H9 (cell line): ENCODE results near the gene KDM4C. TPM values are rescaled to one million over a fixed set of nuclear protein-coding genes. Genes with fewer than 3 reads are reported as not detected.

Source experiments
- DNase-seq: peaks from one replicate; pipeline ENCODE4 v3.0.0-alpha.2; 2017
- H2AFZ ChIP-seq: one replicate; pipeline ENCODE4 v1.6.1; 2013; ENCODE audit warnings: mild to moderate bottlenecking, low read length, control low read depth, moderate library complexity
- H2AK5ac ChIP-seq: 2 replicates; pipeline ENCODE4 v1.6.1; 2013; ENCODE audit warnings: low read length, control low read depth, mixed read lengths; ENCODE audit not compliant: insufficient read length
- H2BK120ac ChIP-seq: one replicate; pipeline ENCODE4 v1.6.1; 2013; ENCODE audit warnings: low read depth, mild to moderate bottlenecking, low read length, control low read depth, inconsistent platforms; ENCODE audit not compliant: poor library complexity, severe bottlenecking
- H2BK12ac ChIP-seq: 2 replicates; pipeline ENCODE4 v1.6.1; 2013; ENCODE audit warnings: low read length, control low read depth, mixed read lengths, low read depth; ENCODE audit not compliant: insufficient read length
- H2BK15ac ChIP-seq: 2 replicates; pipeline ENCODE4 v1.6.1; 2013; ENCODE audit warnings: low read depth, low read length, control low read depth
- H2BK20ac ChIP-seq: one replicate; pipeline ENCODE4 v1.6.1; 2013; ENCODE audit warnings: low read depth, mild to moderate bottlenecking, low read length, control low read depth, inconsistent platforms; ENCODE audit not compliant: poor library complexity, severe bottlenecking
- H2BK5ac ChIP-seq: 2 replicates; pipeline ENCODE4 v1.6.1; 2013; ENCODE audit warnings: low read length, control low read depth, mixed read lengths; ENCODE audit not compliant: insufficient read length
- H3K14ac ChIP-seq: 2 replicates; pipeline ENCODE4 v1.6.1; 2013; ENCODE audit warnings: low read length, control low read depth; ENCODE audit not compliant: insufficient read depth
- H3K18ac ChIP-seq: 2 replicates; pipeline ENCODE4 v1.6.1; 2013; ENCODE audit warnings: low read depth, mild to moderate bottlenecking, mixed read lengths, low read length, control low read depth; ENCODE audit not compliant: insufficient read length
- H3K23ac ChIP-seq: 2 replicates; pipeline ENCODE4 v1.6.1; 2013; ENCODE audit warnings: low read length, control low read depth, mixed read lengths, low read depth; ENCODE audit not compliant: insufficient read length
- H3K23me2 ChIP-seq: 2 replicates; pipeline ENCODE4 v1.6.1; 2013; ENCODE audit warnings: low read depth, mild to moderate bottlenecking, mixed read lengths, low read length, control low read depth; ENCODE audit not compliant: insufficient read length, poor library complexity, severe bottlenecking
- H3K27ac ChIP-seq: 2 replicates; pipeline ENCODE4 v1.5.1; 2013; ENCODE audit warnings: low read length, control low read depth, mixed read lengths, low read depth; ENCODE audit not compliant: insufficient read length
- H3K27me3 ChIP-seq: 2 replicates; pipeline ENCODE4 v1.6.1; 2013; ENCODE audit warnings: low read length, control low read depth, inconsistent platforms; ENCODE audit not compliant: insufficient read depth
- H3K4ac ChIP-seq: 2 replicates; pipeline ENCODE4 v1.6.1; 2013; ENCODE audit warnings: low read depth, mild to moderate bottlenecking, control low read depth, inconsistent platforms, low read length, moderate library complexity
- H3K4me1 ChIP-seq: 2 replicates; pipeline ENCODE4 v1.6.1; 2013; ENCODE audit warnings: low read length, control low read depth, inconsistent platforms; ENCODE audit not compliant: insufficient read depth
- H3K4me2 ChIP-seq: 2 replicates; pipeline ENCODE4 v1.6.1; 2013; ENCODE audit warnings: low read length, control low read depth, mixed read lengths; ENCODE audit not compliant: insufficient read length, insufficient read depth
- H3K56ac ChIP-seq: 2 replicates; pipeline ENCODE4 v1.6.1; 2013; ENCODE audit warnings: low read depth, mild to moderate bottlenecking, mixed read lengths, low read length, control low read depth; ENCODE audit not compliant: insufficient read length
- H3K79me1 ChIP-seq: 2 replicates; pipeline ENCODE4 v1.6.1; 2013; ENCODE audit warnings: low read depth, mild to moderate bottlenecking, moderate library complexity, low read length, control low read depth, inconsistent platforms; ENCODE audit not compliant: insufficient read depth, poor library complexity, severe bottlenecking
- H3K79me2 ChIP-seq: 2 replicates; pipeline ENCODE4 v1.6.1; 2013; ENCODE audit warnings: low read length, control low read depth, inconsistent platforms; ENCODE audit not compliant: insufficient read depth
- H3K9ac ChIP-seq: 2 replicates; pipeline ENCODE4 v1.6.1; 2013; ENCODE audit warnings: low read length, control low read depth, mixed read lengths; ENCODE audit not compliant: insufficient read length; ENCODE audit errors: extremely low read depth
- H3K9me3 ChIP-seq: one replicate; pipeline ENCODE4 v1.6.1; 2013; ENCODE audit warnings: low read depth, low read length, inconsistent platforms; ENCODE audit not compliant: control insufficient read depth
- H3T11ph ChIP-seq: one replicate; pipeline ENCODE4 v1.6.1; 2013; ENCODE audit warnings: mild to moderate bottlenecking, low read length, control low read depth, inconsistent platforms
- H4K20me1 ChIP-seq: one replicate; pipeline ENCODE4 v1.6.1; 2013; ENCODE audit not compliant: control insufficient read depth, insufficient read length, insufficient read depth
- H4K5ac ChIP-seq: 2 replicates; pipeline ENCODE4 v1.6.1; 2013; ENCODE audit warnings: low read depth, mild to moderate bottlenecking, mixed read lengths, low read length, control low read depth; ENCODE audit not compliant: insufficient read length
- H4K8ac ChIP-seq: replicated peaks from 2 replicates; pipeline ENCODE4 v1.6.1; 2013; ENCODE audit warnings: low read length, control low read depth, mixed read lengths, low read depth; ENCODE audit not compliant: insufficient read length
- H4K91ac ChIP-seq: 2 replicates; pipeline ENCODE4 v1.6.1; 2013; ENCODE audit warnings: low read depth, mild to moderate bottlenecking, moderate library complexity, mixed read lengths, low read length, control low read depth; ENCODE audit not compliant: insufficient read length
- H3K27ac Mint-ChIP-seq, 3 experiments: 2 replicates in 2 of 3; 3 replicates in 1 of 3; pipeline ENCODE4 v1.8.0; 2020 to 2021; ENCODE audit warnings: mixed read lengths in 3 of 3, mild to moderate bottlenecking in 1 of 3, moderate library complexity in 1 of 3
- H3K27me3 Mint-ChIP-seq: 2 replicates; pipeline ENCODE4 v1.8.0; 2021; ENCODE audit warnings: low read depth, mild to moderate bottlenecking, moderate library complexity, mixed read lengths
- H3K36me3 Mint-ChIP-seq, 3 experiments: 2 replicates in 2 of 3; 3 replicates in 1 of 3; pipeline ENCODE4 v1.8.0; 2020 to 2021; ENCODE audit warnings: low read depth in 3 of 3, mixed read lengths in 3 of 3; ENCODE audit not compliant: insufficient read depth in 1 of 3
- H3K4me1 Mint-ChIP-seq, 2 experiments: 2 replicates each; pipeline ENCODE4 v1.8.0; 2020; ENCODE audit warnings: mixed read lengths in 2 of 2
- H3K4me3 Mint-ChIP-seq, 2 experiments: 2 replicates in 1 of 2; 3 replicates in 1 of 2; pipeline ENCODE4 v1.8.0; 2020 to 2021; ENCODE audit warnings: mild to moderate bottlenecking in 2 of 2, mixed read lengths in 2 of 2, moderate library complexity in 1 of 2
- H3K9me3 Mint-ChIP-seq, 2 experiments: 2 replicates in 1 of 2; 3 replicates in 1 of 2; pipeline ENCODE4 v1.8.0; 2020; ENCODE audit warnings: mild to moderate bottlenecking in 2 of 2, mixed read lengths in 2 of 2, moderate library complexity in 1 of 2
- WGBS: extraction: QIAGEN DNeasy Blood & Tissue Kit; methylation state at CpG from one replicate; pipeline ENCODE4 v1.1.7; 2013; ENCODE audit warnings: missing lambda C conversion rate, low lambda C conversion rate, mixed read lengths; ENCODE audit not compliant: insufficient read length; ENCODE audit errors: extremely low coverage; 5-methylcytosine and 5-hydroxymethylcytosine counted together
- total RNA-seq: library from RNA; stranded (reverse); gene quantifications from 2 replicates; pipeline ENCODE4 v1.2.1, GENCODE V29; 2021
- TF ChIP-seq, protein P1 (sequence below): fragments of 200-600 bp; sonication (generic); conservative IDR thresholded peaks from 3 replicates; pipeline ENCODE4 v1.8.0; 2021; ENCODE audit warnings: antibody characterized with exemption, mild to moderate bottlenecking

Gene KDM4C
- total RNA-seq, 1 experiment from 2014 or later = 24.0 TPM

DNA sequence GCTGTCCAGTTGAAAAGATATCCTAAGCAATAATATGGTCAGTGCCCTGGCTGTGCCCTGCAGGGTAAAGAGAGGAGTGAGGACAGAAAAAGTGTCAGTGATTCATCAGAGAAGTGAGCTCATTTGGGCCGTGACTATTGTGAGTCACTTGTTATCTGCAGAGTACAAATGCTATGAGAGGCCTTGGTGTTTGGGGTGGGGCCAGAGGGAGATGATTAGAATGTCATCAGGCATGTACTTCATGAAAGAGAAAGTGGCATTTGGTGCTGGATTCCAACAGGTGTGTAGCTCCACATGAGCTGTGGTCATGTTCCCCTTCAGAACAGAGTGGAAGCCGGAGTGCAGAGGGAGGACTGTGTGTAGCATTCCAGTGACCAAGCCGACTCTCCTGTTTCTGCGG is 174.1 kb downstream of the KDM4C start:
- WGBS = no CpG with 5 or more reads among the region's 4 CpGs
- no peak overlapping the region for H3K4me2 ChIP-seq
- no peak overlapping the region for H2AK5ac ChIP-seq
- Mint-ChIP-seq H3K27me3 (no peaks in the 10 kb centered on the region), H3K4me1 (peaks cover 4 to 5% of the 10 kb centered on the region in 2 experiments), H3K27ac (peak overlapping the region in 1 of 3 experiments; percentile 59; a peak in 2 of 7 replicates), H3K9me3 (no peaks in the 10 kb centered on the region), H3K4me3 (no peak overlapping the region), H3K36me3 (no peaks in the 10 kb centered on the region)
- no peaks in the 10 kb centered on the region for H3K9me3 ChIP-seq
- no peak overlapping the region for H3T11ph ChIP-seq
- H4K91ac ChIP-seq = no peak overlapping the region
- no peak overlapping the region for H3K4ac ChIP-seq
- no peaks in the 10 kb centered on the region for H3K23me2 ChIP-seq
- H3K14ac ChIP-seq = no peak overlapping the region
- H4K8ac ChIP-seq = no peak overlapping the region
- H2BK5ac ChIP-seq = no peak overlapping the region
- H3K4me1 ChIP-seq = no peaks in the 10 kb centered on the region
- no peak overlapping the region for H2BK120ac ChIP-seq
- no peaks in the 10 kb centered on the region for H3K79me1 ChIP-seq
- no peak overlapping the region for H3K56ac ChIP-seq
- H2AFZ ChIP-seq = no peak overlapping the region
- TF ChIP-seq, protein P1, sequence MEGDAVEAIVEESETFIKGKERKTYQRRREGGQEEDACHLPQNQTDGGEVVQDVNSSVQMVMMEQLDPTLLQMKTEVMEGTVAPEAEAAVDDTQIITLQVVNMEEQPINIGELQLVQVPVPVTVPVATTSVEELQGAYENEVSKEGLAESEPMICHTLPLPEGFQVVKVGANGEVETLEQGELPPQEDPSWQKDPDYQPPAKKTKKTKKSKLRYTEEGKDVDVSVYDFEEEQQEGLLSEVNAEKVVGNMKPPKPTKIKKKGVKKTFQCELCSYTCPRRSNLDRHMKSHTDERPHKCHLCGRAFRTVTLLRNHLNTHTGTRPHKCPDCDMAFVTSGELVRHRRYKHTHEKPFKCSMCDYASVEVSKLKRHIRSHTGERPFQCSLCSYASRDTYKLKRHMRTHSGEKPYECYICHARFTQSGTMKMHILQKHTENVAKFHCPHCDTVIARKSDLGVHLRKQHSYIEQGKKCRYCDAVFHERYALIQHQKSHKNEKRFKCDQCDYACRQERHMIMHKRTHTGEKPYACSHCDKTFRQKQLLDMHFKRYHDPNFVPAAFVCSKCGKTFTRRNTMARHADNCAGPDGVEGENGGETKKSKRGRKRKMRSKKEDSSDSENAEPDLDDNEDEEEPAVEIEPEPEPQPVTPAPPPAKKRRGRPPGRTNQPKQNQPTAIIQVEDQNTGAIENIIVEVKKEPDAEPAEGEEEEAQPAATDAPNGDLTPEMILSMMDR = no peak
- no peaks in the 10 kb centered on the region for H3K79me2 ChIP-seq
- no peak overlapping the region for H3K23ac ChIP-seq
- H3K27me3 ChIP-seq = no peaks in the 10 kb centered on the region
- H2BK20ac ChIP-seq = no peak overlapping the region
- no peak overlapping the region for H3K27ac ChIP-seq
- no peak overlapping the region for H2BK12ac ChIP-seq
- no peak overlapping the region for H2BK15ac ChIP-seq
- H3K9ac ChIP-seq = no peak overlapping the region
- no peaks in the 10 kb centered on the region for H4K20me1 ChIP-seq
- H4K5ac ChIP-seq = no peak overlapping the region
- no peak for DNase-seq
- H3K18ac ChIP-seq = no peak overlapping the region
